ENCODE results near the gene SRSF7. TPM values are rescaled to one million over a fixed set of nuclear protein-coding genes. Genes with fewer than 3 reads are reported as not detected.

Gene SRSF7
- polyA plus RNA-seq, 1 donor from 2014 or later: 284 TPM

Other genes with a start within 250 kb of the SRSF7 start
- gene HNRNPLL, start 148.4 kb downstream of the SRSF7 start, polyA plus RNA-seq: 3.1 TPM
- 11.0 TPM for gene GALM, start 85.2 kb downstream of the SRSF7 start, polyA plus RNA-seq
- 12.3 TPM for gene GEMIN6, start 26.8 kb upstream of the SRSF7 start, polyA plus RNA-seq
- gene DHX57, start 124.6 kb upstream of the SRSF7 start, polyA plus RNA-seq: 7.2 TPM
- 5.1 TPM for gene MORN2, start 124.6 kb upstream of the SRSF7 start, polyA plus RNA-seq
- not detected for gene ARHGEF33, start 138.5 kb upstream of the SRSF7 start, polyA plus RNA-seq